ENCODE results near the gene SAXO2. TPM values are rescaled to one million over a fixed set of nuclear protein-coding genes. Genes with fewer than 3 reads are reported as not detected.
"Not testable (repeated sequence)": the region's sequence is repeated elsewhere in the genome, so short reads cannot be mapped to it uniquely, and the experiment has no call there.

Gene SAXO2
- total RNA-seq, 1 donor from 2014 or later: 1.7 TPM

- H3K4me3 ChIP-seq; ATAC-seq; H3K4me1 ChIP-seq; H3K9me3 ChIP-seq; H3K27me3 ChIP-seq; intact Hi-C loops (cut with DNase I); H3K36me3 ChIP-seq; H3K27ac ChIP-seq: not testable (repeated sequence)
- DNase-seq: peak; percentile 53
Measured at GRCh38 chr15:82325646-82326045, 63.0 kb downstream of the SAXO2 start.

GRCh38 chr15:82326896-82327295 lies 64.3 kb downstream of the SAXO2 start:
- H3K27me3 ChIP-seq; H3K4me1 ChIP-seq; ATAC-seq; H3K36me3 ChIP-seq; H3K27ac ChIP-seq; H3K9me3 ChIP-seq; H3K4me3 ChIP-seq; intact Hi-C loops (cut with DNase I): not testable (repeated sequence)
- DNase-seq: peak; percentile 47

GRCh38 chr15:82327372-82327771 lies 64.8 kb downstream of the SAXO2 start:
- H3K4me1 ChIP-seq; H3K36me3 ChIP-seq; DNase-seq; H3K9me3 ChIP-seq; intact Hi-C loops (cut with DNase I); ATAC-seq; H3K27ac ChIP-seq; H3K27me3 ChIP-seq; H3K4me3 ChIP-seq: not testable (repeated sequence)

GRCh38 chr15:82329039-82329438 lies 66.4 kb downstream of the SAXO2 start:
- DNase-seq: peak; percentile 25
- intact Hi-C loops (cut with DNase I); H3K36me3 ChIP-seq; H3K27ac ChIP-seq; H3K27me3 ChIP-seq; H3K4me3 ChIP-seq; H3K4me1 ChIP-seq; ATAC-seq; H3K9me3 ChIP-seq: not testable (repeated sequence)

GRCh38 chr15:82330921-82331320 lies 68.3 kb downstream of the SAXO2 start:
- intact Hi-C loops (cut with DNase I); DNase-seq: not testable (repeated sequence)

GRCh38 chr15:82331576-82332304 lies 69.1 kb downstream of the SAXO2 start:
- intact Hi-C loops (cut with DNase I); H3K4me3 ChIP-seq; H3K4me1 ChIP-seq; H3K27me3 ChIP-seq; H3K9me3 ChIP-seq; ATAC-seq; H3K27ac ChIP-seq; H3K36me3 ChIP-seq; DNase-seq: not testable (repeated sequence)

More at GRCh38 chr15:82330921-82331320, 68.3 kb downstream of the SAXO2 start:
- not testable (repeated sequence) for H3K4me1 ChIP-seq, H3K27me3 ChIP-seq, ATAC-seq, H3K9me3 ChIP-seq, H3K27ac ChIP-seq, H3K4me3 ChIP-seq, H3K36me3 ChIP-seq

- DNase-seq (peak; percentile 59), ATAC-seq (peak; percentile 2)
- intact Hi-C loops (cut with DNase I); H3K27ac ChIP-seq; H3K4me3 ChIP-seq; H3K36me3 ChIP-seq; H3K27me3 ChIP-seq; H3K4me1 ChIP-seq; H3K9me3 ChIP-seq: not testable (repeated sequence)
Measured at GRCh38 chr15:82332711-82333602, 70.3 kb downstream of the SAXO2 start.

GRCh38 chr15:82333603-82334553 lies 71.3 kb downstream of the SAXO2 start:
- not testable (repeated sequence) for ATAC-seq

More at GRCh38 chr15:82333603-82334553, 71.3 kb downstream of the SAXO2 start:
- intact Hi-C loops (cut with DNase I); H3K4me1 ChIP-seq; H3K36me3 ChIP-seq; H3K27me3 ChIP-seq; H3K4me3 ChIP-seq; H3K27ac ChIP-seq; H3K9me3 ChIP-seq: not testable (repeated sequence)
- DNase-seq: peak; percentile 60

Other genes starting within 250 kb of the SAXO2 start
- 1.9 TPM for gene MEX3B, start 216.8 kb upstream of the SAXO2 start, total RNA-seq
- 13.8 TPM for gene EFL1, start 84 bp upstream of the SAXO2 start, total RNA-seq
- 0.23 TPM for gene GOLGA6L10, start 86.7 kb downstream of the SAXO2 start, total RNA-seq
- gene GOLGA6L9, start 167.0 kb downstream of the SAXO2 start, total RNA-seq: 3.4 TPM

Measured in upper lobe of right lung (tissue), 1 donor.